SH-SY5Y (cell line): Measurements from ENCODE around the gene OGFR.

Source experiments
- GATA2 ChIP-seq: IDR thresholded peaks from 2 replicates; pipeline ENCODE4 v1.6.1; 2011; ENCODE audit warnings: mild to moderate bottlenecking, low read depth, low read length
- GATA3 ChIP-seq: IDR thresholded peaks from 2 replicates; pipeline ENCODE4 v1.6.1; 2011; ENCODE audit warnings: low read depth, mild to moderate bottlenecking, low read length, moderate library complexity

DNA sequence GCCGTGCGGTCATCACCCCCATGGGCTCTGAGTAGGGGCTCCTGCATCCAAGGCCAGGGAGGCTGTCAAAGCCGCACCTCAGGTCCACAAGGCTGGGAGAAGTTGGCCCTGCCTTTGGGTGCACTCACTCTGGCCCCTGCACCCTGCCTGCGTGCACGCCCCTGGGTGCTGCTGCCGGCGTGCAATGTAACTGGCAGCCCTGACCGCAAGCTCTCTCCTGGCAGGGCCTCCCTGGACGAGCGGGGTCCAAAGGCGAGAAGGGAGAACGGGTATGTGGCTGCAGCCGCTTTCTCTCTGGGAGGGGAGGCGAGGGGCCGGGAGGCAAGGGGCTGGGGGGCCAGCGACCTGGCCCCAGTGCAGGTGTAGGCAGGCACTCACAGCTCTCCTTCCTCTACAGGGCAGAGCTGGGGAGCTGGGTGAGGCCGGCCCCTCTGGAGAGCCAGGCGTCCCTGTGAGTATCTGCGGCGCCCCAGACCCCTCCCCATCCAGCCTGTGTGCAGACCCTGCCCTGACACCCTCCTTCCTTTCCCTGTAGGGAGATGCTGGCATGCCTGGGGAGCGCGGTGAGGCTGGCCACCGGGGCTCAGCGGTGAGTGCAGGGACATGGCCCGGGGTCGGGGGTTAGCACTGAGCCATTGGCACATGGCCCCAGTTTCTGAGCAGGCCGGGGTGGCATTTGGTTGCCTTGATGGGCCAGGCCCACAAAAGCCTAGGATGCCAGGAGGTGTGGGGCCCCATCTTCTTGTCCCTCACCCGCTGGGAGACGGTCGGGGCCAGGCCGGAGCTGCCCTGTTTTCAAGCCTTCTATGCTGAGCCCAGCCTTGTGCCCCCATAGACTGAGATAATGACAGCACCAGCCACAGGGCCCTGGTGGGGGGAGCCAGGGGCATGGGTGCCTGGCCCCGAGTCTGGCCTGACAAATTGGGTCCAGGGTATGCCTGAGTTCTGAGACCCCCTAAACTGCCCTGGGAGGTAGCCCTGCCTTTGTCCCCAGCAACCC lies 24.9 kb downstream of the OGFR start:
- TF ChIP-seq GATA2, result no peak
- TF ChIP-seq GATA3, result no peak
